Activated naive CD4-positive, alpha-beta T cell treated with anti-CD3 and anti-CD28 coated beads, Interleukin-2, amount 10 ng/mL, durations not matched to agents 7 days and 5 days (primary cell): Measurements from ENCODE around the gene COL27A1.

ENCODE experiments used
- CTCF ChIA-PET: fragments of 350-600 bp; sonication (Branson Sonifier 250); formaldehyde crosslinking; loops from one replicate; lab custom pipeline; 2021; ENCODE audit warnings: antibody characterized with exemption; lab: Charles Lee
- DNase-seq: peaks from one replicate; pipeline ENCODE4 v3.0.0-alpha.2; 2020
- H3K27ac Mint-ChIP-seq: one replicate; pipeline ENCODE4 v1.8.0; 2021; ENCODE audit warnings: mild to moderate bottlenecking, moderate library complexity, mixed read lengths
- H3K27me3 Mint-ChIP-seq: one replicate; pipeline ENCODE4 v1.8.0; 2021; ENCODE audit warnings: mild to moderate bottlenecking, mixed read lengths
- H3K36me3 Mint-ChIP-seq: one replicate; pipeline ENCODE4 v1.8.0; 2021; ENCODE audit warnings: mixed read lengths
- H3K4me1 Mint-ChIP-seq: one replicate; pipeline ENCODE4 v1.8.0; 2021; ENCODE audit warnings: mixed read lengths
- H3K4me3 Mint-ChIP-seq: one replicate; pipeline ENCODE4 v1.8.0; 2021; ENCODE audit warnings: mild to moderate bottlenecking, moderate library complexity, mixed read lengths
- H3K9me3 Mint-ChIP-seq: one replicate; pipeline ENCODE4 v1.8.0; 2021; ENCODE audit warnings: mixed read lengths

Gene COL27A1

GRCh38 chr9:114214686-114215414, 59.5 kb downstream of the COL27A1 start:
- H3K4me3 Mint-ChIP-seq: no peak overlapping the region
- peaks cover 4% of the 10 kb centered on the region for H3K27me3 Mint-ChIP-seq
- no peaks in the 10 kb centered on the region for H3K4me1 Mint-ChIP-seq
- no peak for DNase-seq
- no peak overlapping the region for H3K27ac Mint-ChIP-seq
- CTCF ChIA-PET: interaction anchor here (1.1 kb wide), 1 partner anchor 88 kb away, joined by 3 read pairs; no protein-coding TSS in a partner anchor
- H3K9me3 Mint-ChIP-seq: no peaks in the 10 kb centered on the region
- no peaks in the 10 kb centered on the region for H3K36me3 Mint-ChIP-seq

GRCh38 chr9:114216081-114216480, 60.7 kb downstream of the COL27A1 start:
- H3K36me3 Mint-ChIP-seq: no peaks in the 10 kb centered on the region
- peaks cover 4% of the 10 kb centered on the region for H3K27me3 Mint-ChIP-seq
- no peak for DNase-seq
- CTCF ChIA-PET: no interaction called here
- H3K9me3 Mint-ChIP-seq: no peaks in the 10 kb centered on the region
- H3K27ac Mint-ChIP-seq: no peak overlapping the region
- H3K4me3 Mint-ChIP-seq: no peak overlapping the region
- H3K4me1 Mint-ChIP-seq: no peaks in the 10 kb centered on the region

DNA sequence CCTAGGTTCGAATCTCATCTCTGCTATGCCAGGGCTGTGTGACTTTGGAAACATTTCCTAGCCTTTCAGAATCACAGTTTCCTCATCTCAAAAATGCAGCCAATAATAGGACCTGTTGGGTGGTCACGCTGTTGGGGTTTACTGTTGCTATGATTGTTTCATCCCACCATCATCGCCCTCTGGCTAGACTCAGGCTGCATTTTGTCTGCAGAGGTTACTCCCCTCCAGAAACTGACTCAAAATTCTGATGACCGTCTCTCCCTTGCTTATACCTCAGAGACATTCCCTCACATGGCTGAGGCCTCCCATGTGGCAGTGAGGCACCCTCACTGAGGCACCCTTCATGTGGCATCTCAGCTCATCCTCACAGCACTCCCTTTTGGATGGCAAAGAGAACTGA, 61.6 kb downstream of the COL27A1 start:
- Mint-ChIP-seq H3K27me3 (peaks cover 4% of the 10 kb centered on the region), H3K36me3 (no peaks in the 10 kb centered on the region), H3K4me3 (no peak overlapping the region), H3K9me3 (no peaks in the 10 kb centered on the region), H3K4me1 (no peaks in the 10 kb centered on the region), H3K27ac (no peak overlapping the region)
- DNase-seq: no peak
- CTCF ChIA-PET: no interaction called here

GRCh38 chr9:114218264-114219120, 63.2 kb downstream of the COL27A1 start:
- H3K4me3 Mint-ChIP-seq: no peak overlapping the region
- peaks cover 4% of the 10 kb centered on the region for H3K27me3 Mint-ChIP-seq
- H3K36me3 Mint-ChIP-seq: no peaks in the 10 kb centered on the region
- no peaks in the 10 kb centered on the region for H3K9me3 Mint-ChIP-seq
- CTCF ChIA-PET: no interaction called here
- no peak overlapping the region for H3K27ac Mint-ChIP-seq
- no peaks in the 10 kb centered on the region for H3K4me1 Mint-ChIP-seq
- DNase-seq: no peak

GRCh38 chr9:114220061-114220541, 64.8 kb downstream of the COL27A1 start:
- H3K4me3 Mint-ChIP-seq: no peak overlapping the region
- CTCF ChIA-PET: no interaction called here
- no peaks in the 10 kb centered on the region for H3K36me3 Mint-ChIP-seq
- no peaks in the 10 kb centered on the region for H3K4me1 Mint-ChIP-seq
- H3K27ac Mint-ChIP-seq: no peak overlapping the region
- DNase-seq: no peak
- H3K27me3 Mint-ChIP-seq: peaks cover 4% of the 10 kb centered on the region
- H3K9me3 Mint-ChIP-seq: no peaks in the 10 kb centered on the region

- Mint-ChIP-seq H3K27me3 (no peaks in the 10 kb centered on the region), H3K4me3 (no peak overlapping the region), H3K36me3 (no peaks in the 10 kb centered on the region), H3K4me1 (no peaks in the 10 kb centered on the region), H3K27ac (no peak overlapping the region), H3K9me3 (no peaks in the 10 kb centered on the region)
- CTCF ChIA-PET: no interaction called here
- no peak for DNase-seq
Measured at GRCh38 chr9:114221706-114222465, 66.5 kb downstream of the COL27A1 start.

GRCh38 chr9:114223564-114224246, 68.4 kb downstream of the COL27A1 start:
- Mint-ChIP-seq H3K4me1 (no peaks in the 10 kb centered on the region), H3K36me3 (no peaks in the 10 kb centered on the region), H3K9me3 (no peaks in the 10 kb centered on the region), H3K27me3 (peaks cover 9% of the 10 kb centered on the region), H3K27ac (peak overlapping the region; percentile 37), H3K4me3 (no peak overlapping the region)
- no peak for DNase-seq
- CTCF ChIA-PET: no interaction called here

- peaks cover 9% of the 10 kb centered on the region for H3K27me3 Mint-ChIP-seq
- CTCF ChIA-PET: no interaction called here
- H3K36me3 Mint-ChIP-seq: no peaks in the 10 kb centered on the region
- DNase-seq: no peak
- H3K4me1 Mint-ChIP-seq: no peaks in the 10 kb centered on the region
- no peaks in the 10 kb centered on the region for H3K9me3 Mint-ChIP-seq
- H3K4me3 Mint-ChIP-seq: no peak overlapping the region
- H3K27ac Mint-ChIP-seq: no peak overlapping the region
Measured at GRCh38 chr9:114224247-114224610, 68.9 kb downstream of the COL27A1 start.

DNA sequence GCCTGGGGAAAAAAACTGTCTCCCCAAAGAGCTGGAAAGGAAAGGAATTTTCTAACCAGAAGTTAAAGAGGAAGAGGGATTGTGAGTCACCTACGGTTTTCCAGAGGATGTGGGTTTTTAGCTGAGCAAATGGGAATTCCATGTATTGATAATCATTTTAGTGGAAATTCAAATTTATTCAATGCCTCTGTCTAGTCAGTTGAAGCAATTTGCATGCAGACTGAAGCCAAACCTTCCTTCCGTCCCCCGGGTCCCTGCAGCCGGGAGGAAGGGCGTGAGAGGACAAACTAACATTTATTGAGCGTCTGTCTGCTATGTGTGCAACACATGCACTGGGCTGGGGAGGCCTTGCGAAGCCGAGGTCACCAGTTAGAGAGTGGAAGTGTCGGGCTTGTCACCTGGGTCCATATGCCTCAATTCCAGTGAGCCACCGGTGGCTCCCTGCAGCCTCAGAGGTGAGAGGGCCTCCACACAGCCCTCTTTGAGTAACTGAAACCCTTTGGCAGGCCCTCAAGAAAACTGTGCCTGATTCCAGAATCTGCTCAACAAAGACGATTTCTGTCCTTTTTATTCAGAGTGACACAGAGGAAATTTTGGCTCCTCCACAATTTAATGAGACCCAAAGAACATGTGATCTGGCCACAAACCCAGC, 70.3 kb downstream of the COL27A1 start:
- H3K27ac Mint-ChIP-seq: no peak overlapping the region
- no peaks in the 10 kb centered on the region for H3K4me1 Mint-ChIP-seq
- no peaks in the 10 kb centered on the region for H3K36me3 Mint-ChIP-seq
- no peak for DNase-seq
- CTCF ChIA-PET: no interaction called here
- H3K4me3 Mint-ChIP-seq: no peak overlapping the region
- no peaks in the 10 kb centered on the region for H3K9me3 Mint-ChIP-seq
- H3K27me3 Mint-ChIP-seq: peaks cover 9% of the 10 kb centered on the region

GRCh38 chr9:114226246-114227055, 71.1 kb downstream of the COL27A1 start:
- H3K27me3 Mint-ChIP-seq: peaks cover 9% of the 10 kb centered on the region
- H3K4me3 Mint-ChIP-seq: no peak overlapping the region
- CTCF ChIA-PET: no interaction called here
- H3K4me1 Mint-ChIP-seq: no peaks in the 10 kb centered on the region
- no peaks in the 10 kb centered on the region for H3K36me3 Mint-ChIP-seq
- H3K27ac Mint-ChIP-seq: no peak overlapping the region
- no peak for DNase-seq
- no peaks in the 10 kb centered on the region for H3K9me3 Mint-ChIP-seq

DNA sequence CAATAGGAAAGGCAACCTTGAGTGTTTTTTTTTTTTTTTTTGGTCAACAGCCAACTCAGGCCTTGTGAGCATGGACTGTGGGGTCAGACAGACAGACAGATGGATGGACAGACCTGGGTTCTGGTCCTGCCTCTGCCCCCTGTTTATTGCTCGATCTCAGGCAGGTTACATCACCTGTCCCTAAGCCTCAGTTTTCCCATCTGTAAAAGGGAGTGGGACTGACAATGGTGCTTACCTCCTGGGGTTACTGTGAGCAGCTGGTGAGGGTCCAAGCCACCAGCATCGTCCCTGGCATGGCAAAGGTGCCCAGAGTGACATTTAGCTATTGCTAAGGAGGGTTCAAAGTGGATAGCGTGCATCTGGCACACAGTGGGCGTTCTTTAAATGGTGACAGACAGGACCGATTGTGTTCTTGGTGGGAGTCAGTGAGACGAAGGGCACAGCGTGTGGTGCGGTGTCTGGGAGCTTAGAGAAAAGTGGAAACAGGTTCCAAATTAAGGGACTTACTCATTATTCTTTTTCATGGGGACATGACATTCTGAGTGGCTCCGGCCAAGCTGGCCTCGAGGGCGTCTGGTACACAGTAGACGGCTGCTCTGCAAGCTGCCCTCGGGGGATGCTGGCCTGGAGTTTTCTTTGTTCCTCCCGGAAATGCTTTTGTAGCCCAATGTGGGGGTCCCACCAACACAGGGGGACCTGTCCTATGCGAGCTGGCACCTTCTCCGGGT, 72.1 kb downstream of the COL27A1 start:
- Mint-ChIP-seq H3K4me1 (no peaks in the 10 kb centered on the region), H3K4me3 (no peak overlapping the region), H3K27ac (no peak overlapping the region)

DNA sequence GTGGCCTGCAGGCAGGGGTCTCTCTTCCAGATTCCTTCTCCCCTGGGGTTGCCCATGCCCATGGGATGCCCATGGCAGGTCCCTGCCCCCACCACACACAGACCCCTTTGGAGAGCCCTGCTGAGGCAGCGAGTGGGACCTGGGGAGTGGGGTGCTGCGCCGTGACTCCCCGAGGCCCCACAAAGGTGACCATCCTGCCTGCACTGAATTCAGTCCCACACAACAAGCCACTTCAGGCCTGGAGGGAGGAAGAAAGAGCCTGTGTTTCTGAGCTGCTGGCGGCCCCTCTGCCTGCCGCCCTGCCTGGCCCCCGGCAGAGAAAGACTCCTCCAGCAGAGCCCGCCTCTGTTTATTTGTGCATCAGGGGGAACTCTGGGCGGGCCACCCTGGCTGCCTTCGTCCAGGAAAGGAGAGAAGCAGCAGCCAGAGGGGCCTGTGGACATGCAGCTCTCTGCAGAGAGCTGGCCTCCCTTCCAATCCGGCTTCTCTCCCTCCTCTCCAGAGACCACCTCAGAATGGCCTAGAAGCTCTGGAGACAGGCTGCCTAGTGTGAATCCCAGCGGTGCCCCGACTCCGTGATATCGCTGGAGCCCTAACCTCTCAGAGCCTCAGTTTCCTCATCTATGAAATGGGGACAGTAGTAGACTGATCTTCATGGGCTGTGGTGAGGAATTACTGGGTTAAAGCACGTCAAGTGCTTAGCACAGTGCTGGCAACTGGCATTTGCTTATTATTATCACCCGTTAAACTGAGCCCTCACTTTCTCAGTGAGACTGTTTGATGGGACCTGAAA, 72.9 kb downstream of the COL27A1 start:
- H3K27ac Mint-ChIP-seq: no peak overlapping the region
- no peaks in the 10 kb centered on the region for H3K9me3 Mint-ChIP-seq
- no peaks in the 10 kb centered on the region for H3K36me3 Mint-ChIP-seq
- no peak for DNase-seq
- no peak overlapping the region for H3K4me3 Mint-ChIP-seq
- peaks cover 9% of the 10 kb centered on the region for H3K27me3 Mint-ChIP-seq
- CTCF ChIA-PET: no interaction called here
- H3K4me1 Mint-ChIP-seq: no peaks in the 10 kb centered on the region

More for the DNA sequence above, 72.1 kb downstream of the COL27A1 start:
- Mint-ChIP-seq H3K36me3 (no peaks in the 10 kb centered on the region), H3K27me3 (peaks cover 9% of the 10 kb centered on the region), H3K9me3 (no peaks in the 10 kb centered on the region)
- CTCF ChIA-PET: no interaction called here
- DNase-seq: no peak
